SK-N-SH (cell line): Measurements from ENCODE around the gene PELI2. TPM values are rescaled to one million over a fixed set of nuclear protein-coding genes. Genes with fewer than 3 reads are reported as not detected.

Experiments
- CTCF ChIA-PET: fragments of 300-600, 350-600 bp; formaldehyde crosslinking; extraction: SDS; loops from one replicate; lab custom pipeline; 2021; lab: Yijun Ruan, JAX
- POLR2A ChIA-PET: fragments of 350-600 bp; sonication (Branson Sonifier 250); formaldehyde crosslinking; extraction: SDS; loops from one replicate; lab custom pipeline; 2020; ENCODE audit warnings: antibody characterized with exemption, inconsistent platforms; lab: Yijun Ruan, JAX
- DNase-seq: peaks from one replicate; pipeline ENCODE4 v3.0.0; 2012
- H2AFZ ChIP-seq: fragments of 200-600 bp; sonication (generic); 2 replicates; pipeline ENCODE4 v1.8.1; 2016; ENCODE audit warnings: antibody characterized with exemption, mild to moderate bottlenecking, low read depth
- H3F3A ChIP-seq: fragments of 200-600 bp; sonication (generic); replicated peaks from 2 replicates; pipeline ENCODE3; 2016; ENCODE audit warnings: antibody characterized with exemption, mild to moderate bottlenecking; ENCODE audit not compliant: insufficient read depth
- H3K27ac ChIP-seq, 2 experiments: fragments of 200-500 bp in 1 of 2; fragments of 200-600 bp in 1 of 2; sonication (Bioruptor generic) in 1 of 2; sonication (generic), shearing (Covaris generic) in 1 of 2; 2 replicates each; pipeline versions ENCODE4 v1.5.1 to v1.6.1; 2014 to 2016; ENCODE audit warnings: low read depth in 2 of 2, inconsistent platforms in 1 of 2, low read length in 1 of 2, mild to moderate bottlenecking in 1 of 2, mixed read lengths in 1 of 2
- H3K27me3 ChIP-seq: fragments of 200-600 bp; sonication (generic), shearing (Covaris generic); 2 replicates; pipeline ENCODE4 v1.6.1; 2016; ENCODE audit warnings: mixed run types; ENCODE audit not compliant: insufficient read depth
- H3K36me3 ChIP-seq, 2 experiments: fragments of 200-500 bp in 1 of 2; fragments of 200-600 bp in 1 of 2; sonication (Bioruptor generic) in 1 of 2; sonication (generic) in 1 of 2; replicated peaks in 1 of 2; 2 replicates each; pipeline versions ENCODE3 to v1.5.1; 2014 to 2016; ENCODE audit warnings: low read length in 1 of 2, mild to moderate bottlenecking in 1 of 2; ENCODE audit not compliant: insufficient read depth in 2 of 2, control insufficient read depth in 1 of 2
- H3K4me1 ChIP-seq, 2 experiments: fragments of 200-500 bp in 1 of 2; fragments of 200-600 bp in 1 of 2; sonication (Bioruptor generic) in 1 of 2; sonication (generic), shearing (Covaris generic) in 1 of 2; 2 replicates each; pipeline versions ENCODE4 v1.5.1 to v1.6.1; 2014 to 2016; ENCODE audit warnings: low read depth in 1 of 2, low read length in 1 of 2, mixed run types in 1 of 2; ENCODE audit not compliant: insufficient read depth in 2 of 2, control insufficient read depth in 1 of 2
- H3K4me2 ChIP-seq: fragments of 200-600 bp; sonication (generic), shearing (Covaris generic); 2 replicates; pipeline ENCODE4 v1.6.1; 2017; ENCODE audit warnings: mixed run types
- H3K4me3 ChIP-seq, 2 experiments: fragments of 200-500 bp in 1 of 2; fragments of 200-600 bp in 1 of 2; sonication (Bioruptor generic) in 1 of 2; sonication (generic), shearing (Covaris generic) in 1 of 2; 2 replicates each; pipeline versions ENCODE4 v1.5.1 to v1.8.1; 2014 to 2016; ENCODE audit warnings: low read depth in 2 of 2, inconsistent platforms in 1 of 2, low read length in 1 of 2, mild to moderate bottlenecking in 1 of 2, mixed read lengths in 1 of 2, moderate library complexity in 1 of 2
- H3K79me2 ChIP-seq: fragments of 200-600 bp; sonication (generic); 2 replicates; pipeline ENCODE4 v1.8.1; 2017; ENCODE audit warnings: mild to moderate bottlenecking; ENCODE audit not compliant: insufficient read depth
- H3K9ac ChIP-seq: fragments of 200-600 bp; sonication (generic); 2 replicates; pipeline ENCODE4 v1.6.1; 2017; ENCODE audit warnings: mixed run types
- H3K9me2 ChIP-seq: fragments of 200-600 bp; sonication (generic); 2 replicates; pipeline ENCODE4 v1.6.1; 2017; ENCODE audit warnings: mixed run types
- H3K9me3 ChIP-seq: fragments of 200-600 bp; sonication (generic); 2 replicates; pipeline ENCODE4 v1.6.1; 2017; ENCODE audit warnings: mixed run types, mild to moderate bottlenecking, moderate library complexity
- H4K20me1 ChIP-seq: fragments of 200-600 bp; sonication (generic); 2 replicates; pipeline ENCODE4 v1.6.1; 2017; ENCODE audit warnings: mild to moderate bottlenecking, mixed run types; ENCODE audit not compliant: insufficient read depth
- EZH2phosphoT487 ChIP-seq: fragments of 200-600 bp; sonication (generic); IDR thresholded peaks from 2 replicates; pipeline ENCODE4 v1.6.1; 2017; ENCODE audit warnings: low read depth, mixed run types, mild to moderate bottlenecking, antibody characterized with exemption, moderate library complexity, borderline replicate concordance
- FOSL2 ChIP-seq: IDR thresholded peaks from 2 replicates; pipeline ENCODE4 v1.4.0; 2012; ENCODE audit warnings: low read depth, mild to moderate bottlenecking, moderate library complexity, borderline replicate concordance
- FOXM1 ChIP-seq: IDR thresholded peaks from 2 replicates; pipeline ENCODE4 v1.4.0; 2012; ENCODE audit warnings: low read depth, mild to moderate bottlenecking
- GATA2 ChIP-seq: sonication (generic); formaldehyde crosslinking; IDR thresholded peaks from 2 replicates; pipeline ENCODE4 v1.5.0; 2020; ENCODE audit warnings: mild to moderate bottlenecking, missing genetic modification reagents
- JUND ChIP-seq: IDR thresholded peaks from 2 replicates; pipeline ENCODE4 v1.4.0; 2012
- MEF2A ChIP-seq: IDR thresholded peaks from 2 replicates; pipeline ENCODE4 v1.4.0; 2012; ENCODE audit warnings: low read depth, borderline replicate concordance
- MXI1 ChIP-seq: IDR thresholded peaks from 2 replicates; pipeline ENCODE4 v1.6.1; 2012; ENCODE audit warnings: mild to moderate bottlenecking, low read depth, low read length, improper control_type of control experiment
- NFIC ChIP-seq: IDR thresholded peaks from 2 replicates; pipeline ENCODE4 v1.4.0; 2012; ENCODE audit warnings: borderline replicate concordance
- POLR2AphosphoS5 ChIP-seq: IDR thresholded peaks from 2 replicates; pipeline ENCODE4 v1.6.1; 2012; ENCODE audit warnings: low read depth, low read length
- WGBS: methylation state at CpG from one replicate; pipeline ENCODE4 v1.1.6; 2017; ENCODE audit warnings: low lambda C conversion rate; 5-methylcytosine and 5-hydroxymethylcytosine counted together
- polyA plus RNA-seq, 3 experiments: library from polyadenylated mRNA; depleted of rRNA; stranded (reverse); fragments of >200 nt; gene quantifications; 2 replicates each; pipeline ENCODE4 v1.2.3, GENCODE V29; 2012
- TF ChIP-seq, protein P1 (sequence below): IDR thresholded peaks from 2 replicates; pipeline ENCODE4 v1.4.0; 2012; ENCODE audit warnings: low read depth, borderline replicate concordance
- TF ChIP-seq, protein P2 (sequence below): fragments of 200-600 bp; sonication (generic); IDR thresholded peaks from 2 replicates; pipeline ENCODE4 v1.6.1; 2017; ENCODE audit warnings: antibody characterized with exemption, mild to moderate bottlenecking, moderate library complexity
- TF ChIP-seq, protein P3 (sequence below): IDR thresholded peaks from 2 replicates; pipeline ENCODE4; 2012

Gene PELI2
- polyA plus RNA-seq, 1 of the 3 experiments (the other 2 are of a cell fraction), result not detected

DNA sequence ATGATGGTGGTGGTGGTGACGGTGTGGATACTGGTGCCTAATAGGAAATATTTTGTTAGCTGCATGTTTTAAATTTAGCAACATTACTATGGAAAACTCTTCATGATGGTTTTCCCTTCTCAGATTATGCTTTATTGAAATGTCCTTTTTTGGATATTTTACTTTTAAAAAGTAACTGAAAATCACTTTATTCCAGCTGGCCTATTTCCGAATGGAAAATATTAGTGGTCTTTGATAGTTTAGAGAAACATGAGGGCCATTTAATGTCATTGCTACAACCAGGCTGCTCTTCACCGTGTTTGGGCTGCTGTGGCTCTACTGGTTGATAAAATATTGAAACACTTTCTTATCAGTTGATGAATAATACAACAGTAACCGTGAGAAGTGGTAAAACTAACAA is 64.2 kb downstream of the PELI2 start:
- no peak overlapping the region for H3K9ac ChIP-seq
- POLR2A ChIA-PET, result no interaction called here
- CTCF ChIA-PET, result no interaction called here
- H4K20me1 ChIP-seq, result no peaks in the 10 kb centered on the region
- no peak overlapping the region for H3K4me3 ChIP-seq
- H3K79me2 ChIP-seq, result no peaks in the 10 kb centered on the region
- no peak overlapping the region for H2AFZ ChIP-seq
- peaks cover 14% of the 10 kb centered on the region; the same call in 1 of the 2 replicates for H3K27me3 ChIP-seq
- H3K9me3 ChIP-seq, result no peaks in the 10 kb centered on the region
- H3F3A ChIP-seq, result no peaks in the 10 kb centered on the region
- H3K9me2 ChIP-seq, result no peaks in the 10 kb centered on the region; the same call in 1 of the 2 replicates
- WGBS, result 11% methylated on average over 4 of the region's 4 CpGs
- no peaks in the 10 kb centered on the region for H3K4me1 ChIP-seq
- TF ChIP-seq NFIC (no peak), MXI1 (no peak), FOSL2 (no peak), MEF2A (no peak), GATA2 (no peak), FOXM1 (no peak)
- TF ChIP-seq, protein P1, sequence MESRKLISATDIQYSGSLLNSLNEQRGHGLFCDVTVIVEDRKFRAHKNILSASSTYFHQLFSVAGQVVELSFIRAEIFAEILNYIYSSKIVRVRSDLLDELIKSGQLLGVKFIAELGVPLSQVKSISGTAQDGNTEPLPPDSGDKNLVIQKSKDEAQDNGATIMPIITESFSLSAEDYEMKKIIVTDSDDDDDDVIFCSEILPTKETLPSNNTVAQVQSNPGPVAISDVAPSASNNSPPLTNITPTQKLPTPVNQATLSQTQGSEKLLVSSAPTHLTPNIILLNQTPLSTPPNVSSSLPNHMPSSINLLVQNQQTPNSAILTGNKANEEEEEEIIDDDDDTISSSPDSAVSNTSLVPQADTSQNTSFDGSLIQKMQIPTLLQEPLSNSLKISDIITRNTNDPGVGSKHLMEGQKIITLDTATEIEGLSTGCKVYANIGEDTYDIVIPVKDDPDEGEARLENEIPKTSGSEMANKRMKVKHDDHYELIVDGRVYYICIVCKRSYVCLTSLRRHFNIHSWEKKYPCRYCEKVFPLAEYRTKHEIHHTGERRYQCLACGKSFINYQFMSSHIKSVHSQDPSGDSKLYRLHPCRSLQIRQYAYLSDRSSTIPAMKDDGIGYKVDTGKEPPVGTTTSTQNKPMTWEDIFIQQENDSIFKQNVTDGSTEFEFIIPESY, result no peak
- TF ChIP-seq, protein P2, sequence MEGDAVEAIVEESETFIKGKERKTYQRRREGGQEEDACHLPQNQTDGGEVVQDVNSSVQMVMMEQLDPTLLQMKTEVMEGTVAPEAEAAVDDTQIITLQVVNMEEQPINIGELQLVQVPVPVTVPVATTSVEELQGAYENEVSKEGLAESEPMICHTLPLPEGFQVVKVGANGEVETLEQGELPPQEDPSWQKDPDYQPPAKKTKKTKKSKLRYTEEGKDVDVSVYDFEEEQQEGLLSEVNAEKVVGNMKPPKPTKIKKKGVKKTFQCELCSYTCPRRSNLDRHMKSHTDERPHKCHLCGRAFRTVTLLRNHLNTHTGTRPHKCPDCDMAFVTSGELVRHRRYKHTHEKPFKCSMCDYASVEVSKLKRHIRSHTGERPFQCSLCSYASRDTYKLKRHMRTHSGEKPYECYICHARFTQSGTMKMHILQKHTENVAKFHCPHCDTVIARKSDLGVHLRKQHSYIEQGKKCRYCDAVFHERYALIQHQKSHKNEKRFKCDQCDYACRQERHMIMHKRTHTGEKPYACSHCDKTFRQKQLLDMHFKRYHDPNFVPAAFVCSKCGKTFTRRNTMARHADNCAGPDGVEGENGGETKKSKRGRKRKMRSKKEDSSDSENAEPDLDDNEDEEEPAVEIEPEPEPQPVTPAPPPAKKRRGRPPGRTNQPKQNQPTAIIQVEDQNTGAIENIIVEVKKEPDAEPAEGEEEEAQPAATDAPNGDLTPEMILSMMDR, result no peak
- no peak for DNase-seq
- H3K27ac ChIP-seq, result no peak overlapping the region
- H3K36me3 ChIP-seq, result no peaks in the 10 kb centered on the region
- no peak overlapping the region for H3K4me2 ChIP-seq

DNA sequence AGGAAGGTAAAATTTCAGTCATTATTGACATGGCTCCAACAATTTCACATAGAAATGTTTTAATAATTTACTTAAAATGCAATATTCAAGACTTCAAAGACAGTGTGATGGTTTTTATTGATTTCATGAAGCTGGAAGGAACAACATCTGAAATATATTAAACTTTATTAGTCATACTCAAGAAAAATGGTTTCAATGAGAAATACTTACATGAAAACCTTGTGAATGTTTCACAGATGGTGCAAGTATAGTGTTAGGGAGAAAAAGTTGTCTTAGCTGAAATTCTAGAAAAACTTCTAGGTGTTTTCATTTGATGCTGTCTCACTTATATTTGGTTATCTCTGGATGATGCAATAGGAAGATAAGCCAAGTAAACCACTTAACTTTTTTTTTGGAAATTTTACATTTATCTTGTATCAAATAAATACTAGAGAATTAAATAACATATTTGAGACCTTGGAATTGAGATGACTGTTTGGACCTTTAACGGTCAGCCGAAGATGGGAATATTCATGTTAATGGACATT is 65.5 kb downstream of the PELI2 start:
- no peak overlapping the region for H3K4me2 ChIP-seq
- H3K4me1 ChIP-seq, result no peaks in the 10 kb centered on the region
- no peak for DNase-seq
- CTCF ChIA-PET, result no interaction called here
- POLR2A ChIA-PET, result no interaction called here
- H3K27ac ChIP-seq, result no peak overlapping the region
- 17% methylated on average over 2 of the region's 2 CpGs for WGBS
- H3K4me3 ChIP-seq, result no peak overlapping the region
- H3K79me2 ChIP-seq, result no peaks in the 10 kb centered on the region
- no peaks in the 10 kb centered on the region for H3K9me3 ChIP-seq
- peaks cover 15% of the 10 kb centered on the region; the same call in 1 of the 2 replicates for H3K27me3 ChIP-seq
- H3K36me3 ChIP-seq, result no peaks in the 10 kb centered on the region
- H3K9ac ChIP-seq, result no peak overlapping the region
- no peaks in the 10 kb centered on the region for H3F3A ChIP-seq
- H3K9me2 ChIP-seq, result no peaks in the 10 kb centered on the region; the same call in 1 of the 2 replicates
- H4K20me1 ChIP-seq, result no peaks in the 10 kb centered on the region
- no peak overlapping the region for H2AFZ ChIP-seq
- TF ChIP-seq, protein P3, sequence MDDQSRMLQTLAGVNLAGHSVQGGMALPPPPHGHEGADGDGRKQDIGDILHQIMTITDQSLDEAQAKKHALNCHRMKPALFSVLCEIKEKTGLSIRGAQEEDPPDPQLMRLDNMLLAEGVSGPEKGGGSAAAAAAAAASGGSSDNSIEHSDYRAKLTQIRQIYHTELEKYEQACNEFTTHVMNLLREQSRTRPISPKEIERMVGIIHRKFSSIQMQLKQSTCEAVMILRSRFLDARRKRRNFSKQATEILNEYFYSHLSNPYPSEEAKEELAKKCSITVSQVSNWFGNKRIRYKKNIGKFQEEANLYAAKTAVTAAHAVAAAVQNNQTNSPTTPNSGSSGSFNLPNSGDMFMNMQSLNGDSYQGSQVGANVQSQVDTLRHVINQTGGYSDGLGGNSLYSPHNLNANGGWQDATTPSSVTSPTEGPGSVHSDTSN, result no peak
- TF ChIP-seq JUND, result no peak
- no peak for TF ChIP-seq GATA2
- TF ChIP-seq FOSL2, result no peak
- TF ChIP-seq POLR2AphosphoS5, result no peak
- TF ChIP-seq EZH2phosphoT487, result no peak
